ENCODE results near the gene ZNF480.

- TF ChIP-seq CTCF (IDR thresholded peaks at IDR 0.05) (no peak), EZH2 (IDR thresholded peaks at IDR 0.05; ENCODE audit: borderline replicate concordance, insufficient read depth, low read depth, low read length, poor library complexity, severe bottlenecking) (no peak)
Observed at GRCh38 chr19:52335768-52336116, 38.8 kb downstream of the ZNF480 start.

Data from B cell (primary cell).